HepG2 (cell line): Measurements from ENCODE around the gene DLX4. TPM values are rescaled to one million over a fixed set of nuclear protein-coding genes. Genes with fewer than 3 reads are reported as not detected.

ENCODE experiments used
- TBL1XR1 ChIP-seq: fragments of 150-350 bp; IDR thresholded peaks from 2 replicates; pipeline ENCODE4 v1.6.1; 2014; ENCODE audit warnings: borderline replicate concordance, low read length; ENCODE audit not compliant: partially characterized antibody
- ZFP36L1 ChIP-seq: sonication (generic); formaldehyde crosslinking; IDR thresholded peaks from 2 replicates; pipeline ENCODE4 v1.8.0; 2022; ENCODE audit warnings: mild to moderate bottlenecking, missing genetic modification reagents, moderate library complexity
- polyA plus RNA-seq, 8 experiments: library from polyadenylated mRNA; depleted of rRNA in 3 of 8; stranded (reverse) in 7 of 8; unstranded in 1 of 8; fragments of >200 nt; fragmentation: Illumina TruSeq in 4 of 8; extraction: Trizol in 4 of 8; gene quantifications; 2 replicates each; pipeline versions ENCODE4 v1.2.1 to v1.2.3, GENCODE V29; 2011 to 2016; ENCODE audit warnings: low read depth in 4 of 8, missing spikeins in 1 of 8, mixed read lengths in 1 of 8; ENCODE audit not compliant: insufficient read depth in 1 of 8
- total RNA-seq, 5 experiments: library from RNA; depleted of rRNA; stranded (reverse); fragments of >200 nt; fragmentation: Illumina TruSeq; extraction: Trizol; gene quantifications; 2 replicates each; pipeline ENCODE4 v1.2.3, GENCODE V29; 2016; ENCODE audit warnings: low read depth in 1 of 5
- TF ChIP-seq, protein P1 (sequence below): sonication (generic); formaldehyde crosslinking; conservative IDR thresholded peaks from 2 replicates; pipeline ENCODE4 v1.8.1; 2023; ENCODE audit warnings: missing genetic modification reagents
- TF ChIP-seq, protein P2 (sequence below): sonication (generic); formaldehyde crosslinking; IDR thresholded peaks from 2 replicates; pipeline ENCODE4 v1.4.0; 2020; ENCODE audit warnings: missing genetic modification reagents, borderline replicate concordance
- TF ChIP-seq, protein P3 (sequence below): sonication (generic); formaldehyde crosslinking; IDR thresholded peaks from 2 replicates; pipeline ENCODE4 v1.4.0; 2020; ENCODE audit warnings: missing genetic modification reagents

Gene DLX4
- total and polyA plus RNA-seq, 2 of the 13 experiments (the other 11 are each of a cell fraction or from before 2014, with no cell fraction given) = 0.55 to 2.3 TPM

- TF ChIP-seq, protein P1, sequence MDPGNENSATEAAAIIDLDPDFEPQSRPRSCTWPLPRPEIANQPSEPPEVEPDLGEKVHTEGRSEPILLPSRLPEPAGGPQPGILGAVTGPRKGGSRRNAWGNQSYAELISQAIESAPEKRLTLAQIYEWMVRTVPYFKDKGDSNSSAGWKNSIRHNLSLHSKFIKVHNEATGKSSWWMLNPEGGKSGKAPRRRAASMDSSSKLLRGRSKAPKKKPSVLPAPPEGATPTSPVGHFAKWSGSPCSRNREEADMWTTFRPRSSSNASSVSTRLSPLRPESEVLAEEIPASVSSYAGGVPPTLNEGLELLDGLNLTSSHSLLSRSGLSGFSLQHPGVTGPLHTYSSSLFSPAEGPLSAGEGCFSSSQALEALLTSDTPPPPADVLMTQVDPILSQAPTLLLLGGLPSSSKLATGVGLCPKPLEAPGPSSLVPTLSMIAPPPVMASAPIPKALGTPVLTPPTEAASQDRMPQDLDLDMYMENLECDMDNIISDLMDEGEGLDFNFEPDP (CRISPR knock-in tag) = no peak
- no peak for TF ChIP-seq ZFP36L1
- TF ChIP-seq, protein P2, sequence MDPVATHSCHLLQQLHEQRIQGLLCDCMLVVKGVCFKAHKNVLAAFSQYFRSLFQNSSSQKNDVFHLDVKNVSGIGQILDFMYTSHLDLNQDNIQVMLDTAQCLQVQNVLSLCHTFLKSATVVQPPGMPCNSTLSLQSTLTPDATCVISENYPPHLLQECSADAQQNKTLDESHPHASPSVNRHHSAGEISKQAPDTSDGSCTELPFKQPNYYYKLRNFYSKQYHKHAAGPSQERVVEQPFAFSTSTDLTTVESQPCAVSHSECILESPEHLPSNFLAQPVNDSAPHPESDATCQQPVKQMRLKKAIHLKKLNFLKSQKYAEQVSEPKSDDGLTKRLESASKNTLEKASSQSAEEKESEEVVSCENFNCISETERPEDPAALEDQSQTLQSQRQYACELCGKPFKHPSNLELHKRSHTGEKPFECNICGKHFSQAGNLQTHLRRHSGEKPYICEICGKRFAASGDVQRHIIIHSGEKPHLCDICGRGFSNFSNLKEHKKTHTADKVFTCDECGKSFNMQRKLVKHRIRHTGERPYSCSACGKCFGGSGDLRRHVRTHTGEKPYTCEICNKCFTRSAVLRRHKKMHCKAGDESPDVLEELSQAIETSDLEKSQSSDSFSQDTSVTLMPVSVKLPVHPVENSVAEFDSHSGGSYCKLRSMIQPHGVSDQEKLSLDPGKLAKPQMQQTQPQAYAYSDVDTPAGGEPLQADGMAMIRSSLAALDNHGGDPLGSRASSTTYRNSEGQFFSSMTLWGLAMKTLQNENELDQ (CRISPR knock-in tag) = no peak
- TF ChIP-seq TBL1XR1 = no peak
- TF ChIP-seq, protein P3, sequence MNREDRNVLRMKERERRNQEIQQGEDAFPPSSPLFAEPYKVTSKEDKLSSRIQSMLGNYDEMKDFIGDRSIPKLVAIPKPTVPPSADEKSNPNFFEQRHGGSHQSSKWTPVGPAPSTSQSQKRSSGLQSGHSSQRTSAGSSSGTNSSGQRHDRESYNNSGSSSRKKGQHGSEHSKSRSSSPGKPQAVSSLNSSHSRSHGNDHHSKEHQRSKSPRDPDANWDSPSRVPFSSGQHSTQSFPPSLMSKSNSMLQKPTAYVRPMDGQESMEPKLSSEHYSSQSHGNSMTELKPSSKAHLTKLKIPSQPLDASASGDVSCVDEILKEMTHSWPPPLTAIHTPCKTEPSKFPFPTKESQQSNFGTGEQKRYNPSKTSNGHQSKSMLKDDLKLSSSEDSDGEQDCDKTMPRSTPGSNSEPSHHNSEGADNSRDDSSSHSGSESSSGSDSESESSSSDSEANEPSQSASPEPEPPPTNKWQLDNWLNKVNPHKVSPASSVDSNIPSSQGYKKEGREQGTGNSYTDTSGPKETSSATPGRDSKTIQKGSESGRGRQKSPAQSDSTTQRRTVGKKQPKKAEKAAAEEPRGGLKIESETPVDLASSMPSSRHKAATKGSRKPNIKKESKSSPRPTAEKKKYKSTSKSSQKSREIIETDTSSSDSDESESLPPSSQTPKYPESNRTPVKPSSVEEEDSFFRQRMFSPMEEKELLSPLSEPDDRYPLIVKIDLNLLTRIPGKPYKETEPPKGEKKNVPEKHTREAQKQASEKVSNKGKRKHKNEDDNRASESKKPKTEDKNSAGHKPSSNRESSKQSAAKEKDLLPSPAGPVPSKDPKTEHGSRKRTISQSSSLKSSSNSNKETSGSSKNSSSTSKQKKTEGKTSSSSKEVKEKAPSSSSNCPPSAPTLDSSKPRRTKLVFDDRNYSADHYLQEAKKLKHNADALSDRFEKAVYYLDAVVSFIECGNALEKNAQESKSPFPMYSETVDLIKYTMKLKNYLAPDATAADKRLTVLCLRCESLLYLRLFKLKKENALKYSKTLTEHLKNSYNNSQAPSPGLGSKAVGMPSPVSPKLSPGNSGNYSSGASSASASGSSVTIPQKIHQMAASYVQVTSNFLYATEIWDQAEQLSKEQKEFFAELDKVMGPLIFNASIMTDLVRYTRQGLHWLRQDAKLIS (CRISPR knock-in tag) = no peak
Observed at GRCh38 chr17:49936386-49936785, 32.6 kb upstream of the DLX4 start (continued).
